Stimulated activated CD4-positive, alpha-beta T cell treated with anti-CD3 and anti-CD28 coated beads, Interleukin-4, amount 100 ng/mL, for 24 hours (primary cell): Measurements from ENCODE around the gene CST8.

ENCODE experiments used
- DNase-seq: peaks from one replicate; pipeline ENCODE4 v3.0.0-alpha.2; 2020

CST8 gene

DNA sequence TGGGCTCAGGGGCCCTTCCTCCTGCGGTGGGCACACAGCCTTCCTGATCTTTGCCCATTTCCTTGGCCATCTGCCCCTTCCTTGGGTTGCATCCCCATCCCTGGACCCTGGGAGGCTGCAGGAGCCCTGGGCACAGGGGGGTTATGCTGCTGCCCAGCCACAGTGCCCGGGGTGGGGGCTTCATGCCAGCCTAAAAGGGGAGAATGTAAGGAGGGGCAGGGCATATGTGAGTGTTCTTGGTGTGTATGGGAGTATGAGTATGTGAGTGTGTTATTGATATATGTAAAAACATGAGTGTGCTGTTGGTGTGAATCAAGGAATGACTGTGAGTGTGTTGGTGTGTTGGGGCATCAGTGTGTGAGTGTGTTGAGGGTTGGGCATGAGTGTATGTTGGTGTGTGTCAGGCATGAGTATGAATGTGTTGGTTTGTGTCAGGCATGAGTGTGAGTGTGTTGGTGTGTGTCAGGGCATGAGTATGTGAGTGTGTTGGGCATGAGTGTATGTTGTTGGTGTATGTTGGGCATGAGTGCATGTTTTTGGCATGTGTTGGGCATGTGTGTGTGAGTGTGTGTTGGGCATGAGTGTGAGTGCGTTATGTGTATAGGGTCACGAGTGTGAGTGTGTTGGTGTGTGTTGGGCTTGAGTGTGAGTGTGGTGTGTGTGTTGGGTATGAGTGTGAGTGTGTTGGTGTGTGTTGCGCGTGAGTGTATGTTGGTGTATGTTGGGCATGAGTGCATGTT lies 14.7 kb upstream of the CST8 start:
- DNase-seq, result no peak

DNA sequence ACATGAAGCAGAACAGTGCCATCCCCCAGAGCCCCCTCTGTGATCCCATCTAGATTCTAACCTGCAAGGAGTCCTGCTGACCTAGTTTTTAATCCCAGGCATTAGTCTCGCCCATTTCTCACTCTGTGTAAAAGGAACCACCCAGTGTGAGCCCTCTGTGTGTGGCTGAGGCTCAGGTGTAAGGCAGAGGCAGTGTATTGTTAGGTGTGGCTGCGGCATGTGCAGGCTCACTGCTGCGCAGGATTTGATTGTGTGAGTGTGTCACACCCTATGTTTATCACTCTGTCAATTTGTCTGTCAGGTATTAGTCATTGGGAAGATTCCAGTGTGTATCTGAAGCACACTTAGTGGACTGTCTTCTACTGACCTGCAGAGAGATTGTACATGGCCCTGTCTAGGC lies 13.7 kb upstream of the CST8 start:
- DNase-seq, result no peak

DNA sequence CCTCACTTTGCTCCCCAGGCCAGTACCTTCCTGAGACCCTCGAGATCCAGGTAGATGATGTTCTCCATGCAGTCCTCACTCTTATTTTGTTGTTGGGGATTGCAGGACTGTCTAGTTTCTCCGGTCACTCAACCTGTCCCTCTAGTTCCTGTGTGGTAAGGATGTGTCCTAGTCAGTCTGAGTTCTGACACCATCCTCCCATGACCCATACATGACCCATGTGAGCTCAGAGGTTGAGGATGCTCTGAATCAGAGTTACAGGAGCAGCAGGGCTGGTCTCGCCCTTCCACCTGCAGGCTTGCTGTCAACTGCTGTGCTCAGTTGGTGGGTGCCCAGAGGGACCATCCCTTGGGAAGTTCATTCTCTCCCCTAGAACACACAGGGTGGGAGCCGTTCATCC lies 11.9 kb upstream of the CST8 start:
- DNase-seq, result no peak

DNA sequence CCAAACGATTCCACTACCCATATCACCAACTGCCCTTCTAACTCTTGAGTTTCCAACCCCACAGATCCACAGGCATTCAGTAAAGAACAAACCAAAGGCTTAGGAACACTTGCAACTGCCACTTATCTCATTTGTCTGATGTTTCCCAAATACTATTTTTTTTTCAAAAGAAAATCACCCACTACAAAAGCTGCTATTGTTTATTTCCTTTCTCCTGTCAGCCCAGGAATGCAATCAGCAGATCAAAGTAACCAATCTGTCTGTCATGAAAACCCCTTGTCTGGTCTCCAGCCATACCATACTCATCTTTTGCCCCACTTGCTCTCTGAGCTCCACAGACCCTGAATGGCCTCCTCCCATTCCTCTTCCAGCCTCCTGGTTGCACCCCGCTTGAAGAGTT lies 8.8 kb upstream of the CST8 start:
- no peak for DNase-seq

DNA sequence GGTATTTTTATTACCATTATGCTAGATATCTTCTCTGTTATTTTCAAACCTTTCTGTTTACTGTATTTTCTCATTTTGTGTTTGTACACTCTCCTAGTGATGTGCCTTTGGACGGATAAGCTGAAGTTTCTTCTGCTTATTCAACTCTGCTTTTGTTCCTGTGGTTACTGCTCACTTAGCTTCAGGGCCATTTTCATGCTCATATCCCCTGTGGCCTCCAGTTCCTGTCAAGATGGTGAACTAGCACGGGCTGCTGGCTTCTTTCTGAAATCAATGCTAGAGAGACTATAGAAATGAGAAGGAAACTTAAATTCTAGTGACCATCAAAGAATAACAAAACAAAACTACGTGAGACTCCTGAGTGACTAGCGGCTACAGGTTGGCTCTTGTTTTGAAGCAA lies 6.8 kb upstream of the CST8 start:
- no peak for DNase-seq

DNA sequence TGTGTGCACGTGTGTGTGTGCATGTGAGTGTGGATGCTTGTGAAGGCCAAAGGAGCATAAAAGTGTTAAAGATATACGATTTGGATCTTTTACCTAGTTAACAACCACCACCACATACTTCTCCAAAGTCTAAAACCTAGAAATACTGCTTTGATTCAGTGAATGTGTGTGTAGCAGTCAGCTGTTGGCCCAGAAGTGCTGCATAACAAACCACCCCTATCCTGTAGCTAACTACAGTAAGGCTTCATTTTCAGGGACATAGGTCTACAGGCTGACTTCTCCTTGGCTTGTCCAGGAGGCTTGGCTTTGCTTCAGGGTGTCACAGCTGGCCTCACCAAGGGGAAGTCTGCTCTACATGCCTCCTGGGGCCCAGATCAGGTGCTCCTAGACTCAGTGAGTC lies 2.4 kb upstream of the CST8 start:
- no peak for DNase-seq

DNA sequence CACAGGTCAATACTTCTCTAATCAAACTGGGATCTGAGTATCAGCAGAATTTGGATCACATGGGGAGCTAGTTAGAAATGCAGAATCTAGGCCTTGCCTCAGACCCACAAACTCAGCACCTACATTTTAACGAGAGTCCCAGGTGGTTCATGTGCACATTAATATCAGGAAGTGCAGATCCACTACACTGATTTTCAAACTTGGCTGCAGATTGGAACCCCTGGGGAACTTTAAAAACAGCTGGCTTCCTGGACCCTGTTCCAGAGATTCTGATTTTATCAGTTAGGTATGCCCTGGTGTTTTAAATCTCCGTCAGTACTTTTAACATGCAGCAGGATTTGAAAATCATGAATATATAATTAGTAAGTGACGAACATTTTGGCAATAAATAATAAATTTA lies 1.9 kb upstream of the CST8 start:
- no peak for DNase-seq

DNA sequence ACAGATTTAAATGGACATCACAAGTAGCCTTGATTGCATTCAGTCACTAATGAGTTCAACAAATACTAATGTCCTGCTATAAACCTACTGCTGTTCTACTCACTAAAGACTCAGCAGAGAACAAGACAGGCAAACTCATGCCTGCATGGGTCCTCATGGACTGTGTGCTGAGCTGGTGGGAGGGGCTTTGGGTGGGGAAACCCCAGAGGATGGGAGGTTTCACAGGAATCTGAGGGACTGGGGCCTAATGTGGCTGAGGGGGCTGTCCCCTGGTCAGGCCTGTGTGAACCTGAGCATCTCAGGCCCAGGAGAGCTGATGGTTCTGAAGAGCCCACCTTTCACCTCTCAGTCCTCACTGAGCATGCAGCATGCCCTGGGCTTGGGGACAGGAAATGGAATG lies 1.4 kb downstream of the CST8 start:
- DNase-seq, result peak; percentile 8

DNA sequence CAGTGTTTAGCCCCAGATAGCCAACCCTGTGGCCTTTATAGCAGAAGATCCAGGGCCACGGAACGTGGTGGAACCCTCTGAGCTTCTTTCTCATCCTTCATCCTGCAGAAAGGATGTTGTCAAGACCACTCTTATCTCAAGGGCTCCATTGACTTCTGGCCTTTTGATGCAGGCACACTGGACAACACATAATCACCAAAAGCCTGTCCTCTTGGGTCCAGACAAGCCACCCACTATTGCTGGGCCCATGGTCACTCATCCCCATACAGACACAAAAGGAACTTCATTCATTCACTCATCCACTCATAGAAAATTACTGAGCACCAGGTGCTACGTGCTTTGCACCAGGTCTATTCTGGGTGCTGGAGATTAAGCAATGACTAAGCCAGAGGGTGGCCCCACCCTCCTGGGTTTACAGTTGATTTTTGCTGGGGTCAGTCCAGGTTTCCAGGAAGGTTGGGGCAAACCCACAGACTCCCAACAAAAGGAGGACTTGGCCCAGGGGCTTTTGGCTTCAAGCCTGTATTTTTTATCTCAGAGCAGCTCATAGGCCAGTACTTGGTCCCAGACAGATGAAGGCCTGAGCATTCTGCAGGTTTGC lies 2.4 kb downstream of the CST8 start:
- no peak for DNase-seq

DNA sequence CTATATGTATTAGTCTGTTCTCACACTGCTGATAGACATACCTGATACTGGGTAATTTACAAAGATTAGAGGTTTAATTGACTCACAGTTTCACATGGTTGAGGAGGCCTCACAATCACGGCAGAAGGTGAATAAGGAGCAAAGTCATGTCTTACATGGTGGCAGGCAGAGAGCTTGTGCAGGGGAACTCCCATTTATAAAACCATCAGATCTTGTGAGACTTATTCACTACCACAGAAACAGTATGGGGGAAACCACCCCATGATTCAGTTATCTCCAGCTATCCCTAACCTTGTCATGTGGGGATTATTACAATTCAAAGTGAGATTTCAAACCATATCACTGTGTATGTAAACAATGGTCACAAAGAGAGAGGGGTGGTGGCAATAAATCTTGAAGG lies 6.6 kb downstream of the CST8 start:
- peak; percentile 33 for DNase-seq

DNA sequence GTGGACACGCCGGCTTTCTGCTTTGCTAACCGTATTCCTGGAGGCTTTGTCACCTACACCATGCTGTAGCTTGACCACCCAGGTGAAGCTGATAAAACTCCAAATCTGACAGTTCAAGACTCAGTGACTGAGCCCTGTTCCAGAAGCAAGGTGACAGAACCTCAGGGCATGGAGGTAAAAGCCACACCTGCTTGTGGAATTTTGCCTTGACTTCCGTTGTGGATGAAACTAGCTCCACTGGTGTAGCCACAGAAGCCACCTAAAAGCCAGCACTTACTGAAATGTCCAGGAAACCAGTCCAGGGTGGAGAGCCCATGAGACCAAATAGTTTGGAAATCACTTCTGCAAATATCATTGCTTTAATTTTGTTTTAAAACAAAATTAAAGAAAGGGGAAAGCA lies 11.0 kb downstream of the CST8 start:
- no peak for DNase-seq

DNA sequence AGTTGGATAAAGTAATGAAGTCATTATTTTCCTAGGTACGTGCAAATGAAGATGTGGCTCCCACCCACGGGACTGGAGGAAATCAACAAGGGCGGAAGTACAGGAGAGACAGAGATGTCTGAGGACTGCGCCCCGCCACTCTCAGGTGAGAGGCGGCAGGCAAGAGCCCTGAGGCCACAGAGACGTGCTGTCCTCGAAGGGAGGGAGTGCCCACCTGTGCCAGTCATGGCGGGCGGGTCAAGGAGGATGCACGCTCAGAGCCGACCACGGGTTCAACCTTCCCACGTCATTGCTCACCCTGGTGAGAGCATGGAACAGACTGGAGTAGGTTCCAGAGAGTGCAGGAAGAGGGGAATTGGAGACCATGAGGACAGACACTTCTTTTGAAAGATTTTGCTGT lies 12.7 kb downstream of the CST8 start:
- no peak for DNase-seq

DNA sequence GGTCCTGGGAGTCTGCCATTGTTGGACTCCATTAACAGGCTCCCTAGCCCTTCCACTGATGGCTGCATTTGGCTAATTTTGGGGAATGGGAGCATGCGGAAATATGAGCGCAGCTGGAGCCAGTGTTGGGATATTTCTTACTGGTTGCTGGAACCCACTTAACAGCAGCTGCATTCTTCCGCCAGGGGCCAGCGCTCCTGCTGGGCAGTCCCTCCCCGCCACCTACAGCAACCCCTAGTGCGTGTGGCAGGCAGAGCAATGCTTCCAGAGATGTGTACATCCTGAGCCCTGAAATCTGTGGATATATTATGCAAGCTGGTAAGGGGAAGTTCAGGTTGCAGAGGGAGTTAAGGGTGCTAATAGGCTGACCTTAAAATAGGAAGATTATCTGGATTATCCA lies 16.4 kb downstream of the CST8 start:
- no peak for DNase-seq

DNA sequence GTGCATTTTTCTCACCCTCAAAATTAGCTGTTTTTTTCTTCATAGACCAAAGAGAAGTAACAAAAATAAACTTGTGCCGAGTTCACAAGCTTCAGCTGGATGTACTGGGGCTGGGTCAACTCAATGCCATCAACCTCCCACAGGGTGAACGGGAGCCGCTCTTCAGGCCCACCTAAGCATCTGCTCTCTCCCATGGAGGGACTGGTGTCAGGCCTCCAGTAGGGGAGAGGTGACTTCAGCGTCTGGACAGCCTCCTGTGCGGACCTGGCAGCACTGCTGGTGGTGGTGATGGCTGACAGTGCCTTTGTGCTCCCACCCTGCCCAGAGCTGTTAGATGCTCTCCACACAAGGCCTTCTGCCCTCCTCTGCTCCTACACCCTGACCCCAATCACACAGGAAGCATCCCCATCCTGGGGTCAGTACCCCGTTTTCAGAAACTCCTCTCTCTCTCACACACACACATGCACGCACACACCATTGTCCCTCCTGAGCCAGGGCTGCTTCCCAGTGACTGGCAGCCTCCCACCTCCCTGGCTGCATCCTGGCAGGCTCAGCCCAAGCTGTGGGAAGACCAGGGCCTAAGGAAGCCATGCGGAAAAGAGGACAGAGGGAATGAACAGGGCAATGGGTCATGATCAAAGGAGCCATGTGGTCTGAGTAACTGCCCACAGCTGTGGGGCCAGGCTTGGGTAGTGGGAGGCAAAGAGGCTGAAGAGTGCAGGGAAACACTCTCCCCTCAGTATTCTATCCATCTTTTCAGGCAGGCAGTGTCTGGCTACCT lies 17.7 kb downstream of the CST8 start:
- DNase-seq, result no peak

DNA sequence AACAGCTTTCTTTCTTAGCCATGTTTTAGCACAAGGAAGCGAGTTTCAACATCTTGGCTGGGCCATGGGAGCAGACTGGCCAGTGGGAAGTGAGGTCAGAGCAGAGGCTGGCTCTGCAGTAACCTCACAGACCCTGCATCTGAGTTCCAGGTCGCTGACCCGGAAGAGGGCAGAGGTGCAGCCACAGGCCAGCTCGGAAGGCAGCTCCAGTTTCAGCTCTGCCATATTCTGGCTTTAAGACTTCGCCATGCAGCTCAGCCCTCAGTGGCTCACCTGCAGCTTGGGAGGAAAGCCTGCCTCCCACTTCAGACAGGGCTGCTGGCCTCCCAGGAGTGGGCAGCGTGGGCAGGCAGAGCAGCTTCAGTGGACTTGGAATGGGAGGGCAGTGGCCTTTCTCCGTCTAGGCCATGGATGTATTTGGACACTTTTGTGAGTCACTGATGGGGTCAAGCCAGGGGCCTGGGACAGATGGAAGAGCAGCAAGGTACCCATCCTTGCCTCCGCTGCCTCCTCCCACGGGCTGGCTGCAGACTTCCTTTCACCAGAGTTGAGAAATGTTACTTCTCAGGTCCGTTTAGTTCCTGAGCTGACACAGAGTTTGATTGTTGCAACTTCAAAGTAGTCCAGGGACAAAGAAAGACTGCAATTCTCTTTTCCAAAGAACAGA lies 18.5 kb downstream of the CST8 start:
- DNase-seq, result no peak

DNA sequence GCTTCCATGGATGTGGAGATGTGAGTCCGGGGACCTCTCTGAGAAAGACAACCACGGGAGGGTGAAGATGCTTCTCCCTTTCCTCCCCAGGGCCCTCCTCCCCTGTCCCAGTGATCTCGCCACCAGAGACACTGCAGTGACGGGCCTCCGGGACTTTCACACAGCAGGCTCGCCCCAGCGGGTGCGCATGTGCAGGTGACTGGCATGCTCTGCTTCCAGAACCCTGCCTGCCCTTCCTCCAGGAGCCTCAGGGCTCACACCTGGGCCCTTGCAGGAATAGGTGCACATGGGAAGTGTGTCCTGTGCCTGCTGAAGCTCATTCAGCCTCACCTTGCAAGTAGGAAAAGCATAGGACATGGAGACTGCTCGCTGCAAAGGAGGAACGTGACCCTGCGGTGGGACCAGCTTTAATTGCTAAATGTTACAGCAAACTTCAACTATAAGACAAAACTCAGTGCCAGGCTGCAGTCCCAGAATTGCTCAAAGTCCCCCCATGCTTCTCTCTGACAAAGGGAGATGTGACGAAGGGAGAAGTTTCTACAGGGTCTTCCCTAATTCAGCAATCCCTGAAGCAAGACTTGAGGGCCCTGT lies 19.2 kb downstream of the CST8 start:
- DNase-seq, result no peak

DNA sequence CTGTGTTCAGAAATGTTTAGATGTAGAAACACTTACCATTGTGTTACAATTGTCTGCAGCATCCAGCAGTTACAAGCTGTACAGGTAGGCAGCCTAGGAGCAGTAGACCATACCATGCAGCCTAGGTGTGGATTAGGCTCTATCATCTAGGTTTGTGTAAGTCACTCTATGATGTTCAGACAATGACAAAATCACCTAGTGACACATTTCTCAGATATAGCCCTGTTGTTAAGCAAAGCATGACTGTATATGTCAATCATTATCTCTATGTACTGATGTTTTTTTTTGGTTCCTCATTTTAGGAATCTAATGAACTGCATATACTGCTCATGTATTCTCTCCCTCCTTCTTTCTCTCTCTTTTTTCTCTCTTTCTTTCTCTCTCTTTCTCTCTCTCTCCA lies 22.2 kb downstream of the CST8 start:
- DNase-seq, result no peak

DNA sequence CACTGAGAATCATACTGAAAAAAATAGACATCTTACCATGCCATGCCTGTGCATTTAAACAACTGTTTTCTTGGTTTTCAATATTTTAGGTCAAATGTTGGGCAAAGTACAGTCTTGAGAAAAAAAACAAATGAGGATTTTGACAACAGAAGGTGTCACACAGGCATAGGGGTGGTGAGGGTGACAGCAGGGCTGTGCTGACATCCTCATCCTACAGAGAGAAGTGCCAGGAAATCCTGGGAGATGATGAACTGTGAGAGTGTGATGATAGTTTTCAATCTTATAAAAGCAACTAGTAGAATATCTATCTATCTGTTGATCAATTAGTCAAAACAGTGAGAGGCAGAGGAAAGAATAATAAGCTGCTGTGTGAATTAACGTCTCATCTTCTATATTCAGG lies 23.9 kb downstream of the CST8 start:
- no peak for DNase-seq

DNA sequence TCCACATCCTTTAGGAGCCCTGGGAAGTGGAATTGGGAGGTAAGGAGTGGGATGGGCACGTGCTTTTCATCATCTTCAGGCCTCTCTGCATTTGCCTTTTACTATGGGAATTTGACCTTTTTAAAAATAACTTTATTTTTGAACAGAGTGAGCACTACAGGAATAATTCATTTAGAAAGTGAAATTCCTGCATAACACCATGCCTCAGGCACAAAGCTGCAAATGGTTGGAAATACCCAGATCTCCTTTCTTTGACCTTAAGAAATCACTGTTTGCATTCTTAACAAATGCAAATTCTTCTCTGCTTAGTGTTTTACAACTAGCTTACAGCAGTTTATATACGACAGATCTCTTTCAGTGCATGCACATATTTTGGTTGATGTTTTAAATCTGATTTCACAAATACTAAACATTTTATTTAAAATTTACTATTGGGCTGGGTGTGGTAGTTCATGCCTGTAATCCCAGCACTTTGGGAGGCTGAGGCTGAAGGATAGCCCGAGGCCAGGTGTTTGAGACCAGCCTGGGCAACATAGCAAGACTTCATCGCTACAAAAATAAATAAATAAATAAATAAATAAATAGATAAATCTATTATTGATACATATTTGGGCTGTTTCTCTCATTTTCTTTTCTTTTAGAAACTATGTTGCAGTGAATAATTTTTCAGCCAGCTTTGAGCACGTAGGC lies 24.5 kb downstream of the CST8 start:
- DNase-seq, result no peak

DNA sequence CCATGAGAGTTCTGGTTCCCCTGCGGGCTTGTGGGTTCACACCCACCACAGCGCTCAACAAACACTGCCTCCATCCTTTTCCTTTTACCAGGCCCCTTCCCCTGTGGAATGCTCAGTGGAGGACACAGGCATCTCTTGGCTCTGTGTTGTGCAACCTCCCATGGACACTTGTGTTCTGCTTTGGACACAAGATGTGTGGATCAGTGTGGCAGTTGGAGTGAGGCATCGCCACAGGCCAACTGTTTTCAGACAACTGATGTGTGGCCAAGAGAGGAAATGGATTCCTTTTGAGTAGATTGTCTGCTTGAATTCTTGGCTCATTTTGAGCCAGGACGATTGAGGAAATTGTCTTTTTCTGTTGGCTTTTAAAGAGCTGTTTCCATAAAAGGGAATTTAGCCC lies 26.8 kb downstream of the CST8 start:
- DNase-seq, result no peak

DNA sequence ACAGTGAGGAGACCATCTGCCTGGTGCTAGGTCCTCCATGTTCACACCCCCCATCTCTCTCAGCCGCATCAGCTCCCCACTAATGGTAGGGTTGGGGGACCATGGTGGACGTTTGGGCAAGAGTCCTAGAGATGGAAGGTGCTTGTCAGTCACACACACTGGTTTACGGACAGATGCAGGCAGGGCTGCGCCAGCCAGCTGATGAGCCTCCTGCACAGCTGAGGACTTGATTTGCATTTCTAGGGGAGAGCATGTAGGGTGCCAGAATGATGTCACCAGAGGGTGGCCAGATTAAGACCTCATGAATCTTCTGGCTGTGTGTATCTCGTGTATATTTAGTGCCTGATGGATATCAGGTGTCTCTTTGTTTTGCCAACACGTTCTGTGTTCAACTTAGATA lies 28.6 kb downstream of the CST8 start:
- no peak for DNase-seq

DNA sequence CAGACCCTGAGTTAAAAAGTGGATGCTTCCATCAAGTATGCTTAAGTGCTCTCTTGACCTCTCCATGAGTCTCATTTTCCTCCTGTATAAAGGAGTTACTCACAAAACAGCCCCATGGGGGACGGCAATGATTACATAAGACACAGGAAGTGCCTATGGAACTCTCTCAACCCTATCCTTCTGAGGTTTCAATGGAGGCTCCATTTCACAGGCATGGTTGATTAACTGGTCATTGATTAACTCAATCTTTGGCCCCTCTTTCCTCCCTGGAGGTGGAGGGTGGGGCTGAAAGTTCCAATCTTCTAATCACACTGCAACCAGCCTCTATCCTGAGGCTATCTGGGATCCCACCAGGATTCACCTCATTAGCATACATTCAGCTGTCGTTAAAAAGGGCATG lies 29.3 kb downstream of the CST8 start:
- no peak for DNase-seq

DNA sequence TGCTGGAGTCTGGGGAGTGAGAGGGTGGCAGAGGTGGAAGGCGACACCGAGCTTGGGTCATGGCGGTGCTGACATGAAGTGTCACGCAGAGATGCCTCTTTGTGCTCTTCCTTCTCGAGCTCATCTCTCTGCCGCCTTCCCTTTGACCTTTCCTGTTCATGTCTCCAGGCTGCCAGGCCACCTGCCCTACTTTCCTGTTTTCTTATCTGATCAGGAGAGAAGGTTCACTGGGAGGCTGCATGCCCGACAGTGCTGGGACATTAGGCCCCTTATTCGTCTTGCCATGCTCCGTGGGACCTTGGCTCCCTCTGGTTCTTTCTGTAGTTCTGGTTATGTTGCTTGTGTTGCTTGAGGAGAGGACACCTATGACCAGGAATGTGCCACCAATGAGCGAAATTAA lies 33.2 kb downstream of the CST8 start:
- DNase-seq, result no peak
